K562 (cell line): ENCODE results near the gene MYBPHL. TPM values are rescaled to one million over a fixed set of nuclear protein-coding genes. Genes with fewer than 3 reads are reported as not detected.

ENCODE experiments used
- CBX3 ChIP-seq, 2 experiments: IDR thresholded peaks; 1 replicate in 1 of 2; 2 replicates in 1 of 2; pipeline ENCODE4 v1.6.1; 2012; ENCODE audit warnings: inconsistent platforms in 2 of 2, low read length in 2 of 2, borderline replicate concordance in 1 of 2, control low read depth in 1 of 2
- DMBX1 ChIP-seq: fragments of 250-450 bp; sonication (Bioruptor Pico); IDR thresholded peaks from 2 replicates; pipeline ENCODE4 v1.8.0; 2022; ENCODE audit warnings: inconsistent platforms, mild to moderate bottlenecking, moderate library complexity, borderline replicate concordance
- GTF2E2 ChIP-seq: fragments of 200-800 bp; sonication (Bioruptor generic); IDR thresholded peaks from 2 replicates; pipeline ENCODE4 v1.6.1; 2016; ENCODE audit warnings: missing genetic modification characterization, missing compliant biosample characterization
- KDM4B ChIP-seq, 2 experiments: fragments of 450-650 bp in 1 of 2; sonication (generic) in 1 of 2; IDR thresholded peaks; 2 replicates each; pipeline ENCODE4 v1.6.1; 2016 to 2017; ENCODE audit warnings: borderline replicate concordance in 2 of 2, antibody characterized with exemption in 1 of 2, low read depth in 1 of 2, mild to moderate bottlenecking in 1 of 2
- NCOA4 ChIP-seq: fragments of 450-650 bp; IDR thresholded peaks from 2 replicates; pipeline ENCODE4 v1.6.1; 2018; ENCODE audit warnings: mild to moderate bottlenecking; ENCODE audit not compliant: partially characterized antibody
- PCBP2 ChIP-seq: fragments of 200-400 bp; formaldehyde crosslinking; IDR thresholded peaks from 2 replicates; pipeline ENCODE4 v1.6.1; 2018; ENCODE audit warnings: low read length, low read depth, mild to moderate bottlenecking, moderate library complexity; ENCODE audit not compliant: poor library complexity, severe bottlenecking
- PTRF ChIP-seq: fragments of 450-650 bp; IDR thresholded peaks from 2 replicates; pipeline ENCODE4 v1.6.1; 2016; ENCODE audit warnings: mild to moderate bottlenecking, missing genetic modification characterization, missing compliant biosample characterization
- RCOR1 ChIP-seq, 2 experiments: IDR thresholded peaks; 2 replicates each; pipeline ENCODE4 v1.6.1; 2012; ENCODE audit warnings: low read depth in 2 of 2, low read length in 2 of 2, borderline replicate concordance in 1 of 2, improper control_type of control experiment in 1 of 2
- TAF15 ChIP-seq: fragments of 200-400 bp; formaldehyde crosslinking; IDR thresholded peaks from 2 replicates; pipeline ENCODE4 v1.6.1; 2017; ENCODE audit warnings: mild to moderate bottlenecking, low read depth, low read length, moderate library complexity
- ZNF644 ChIP-seq: fragments of 200-800 bp; sonication (Bioruptor generic); IDR thresholded peaks from 2 replicates; pipeline ENCODE4 v1.6.1; 2016; ENCODE audit warnings: low read depth, missing genetic modification characterization, missing compliant biosample characterization
- polyA plus RNA-seq, 8 experiments: library from polyadenylated mRNA; depleted of rRNA in 4 of 8; stranded (reverse) in 5 of 8; unstranded in 3 of 8; fragments of >200 nt; fragmentation: Nextera tagmentation in 2 of 8; fragmentation: Illumina TruSeq in 1 of 8; extraction: Ambion mirVana in 2 of 8; extraction: Trizol in 1 of 8; gene quantifications; 2 replicates each; pipeline versions ENCODE4 v1.2.1 to v1.2.3, GENCODE V29; 2011 to 2014; ENCODE audit warnings: inconsistent platforms in 1 of 8, missing spikeins in 1 of 8
- total RNA-seq, 7 experiments: library from RNA; depleted of rRNA in 6 of 7; stranded (reverse); fragments of >200 nt in 6 of 7; fragmentation: Illumina TruSeq in 2 of 7; extraction: Trizol in 2 of 7; gene quantifications; 2 replicates each; pipeline versions ENCODE4 v1.2.1 to v1.2.3, GENCODE V29; 2011 to 2021; ENCODE audit warnings: low replicate concordance in 1 of 7
- TF ChIP-seq, protein P1 (sequence below): fragments of 450-650 bp; IDR thresholded peaks from 2 replicates; pipeline ENCODE4 v1.6.1; 2016; ENCODE audit warnings: mild to moderate bottlenecking, moderate library complexity
- TF ChIP-seq, protein P2 (sequence below): sonication (generic); formaldehyde crosslinking; IDR thresholded peaks from 2 replicates; pipeline ENCODE4 v1.8.0; 2022; ENCODE audit warnings: missing genetic modification reagents, mild to moderate bottlenecking, moderate library complexity, borderline replicate concordance
- TF ChIP-seq, protein P3 (sequence below): sonication (generic); formaldehyde crosslinking; IDR thresholded peaks from 2 replicates; pipeline ENCODE4 v1.8.1; 2022; ENCODE audit warnings: missing genetic modification reagents

MYBPHL gene
- total and polyA plus RNA-seq, 9 of the 15 experiments (the other 6 are each of a cell fraction or from before 2014, with no cell fraction given): 0.20 to 1.9 (median 0.33) TPM

DNA sequence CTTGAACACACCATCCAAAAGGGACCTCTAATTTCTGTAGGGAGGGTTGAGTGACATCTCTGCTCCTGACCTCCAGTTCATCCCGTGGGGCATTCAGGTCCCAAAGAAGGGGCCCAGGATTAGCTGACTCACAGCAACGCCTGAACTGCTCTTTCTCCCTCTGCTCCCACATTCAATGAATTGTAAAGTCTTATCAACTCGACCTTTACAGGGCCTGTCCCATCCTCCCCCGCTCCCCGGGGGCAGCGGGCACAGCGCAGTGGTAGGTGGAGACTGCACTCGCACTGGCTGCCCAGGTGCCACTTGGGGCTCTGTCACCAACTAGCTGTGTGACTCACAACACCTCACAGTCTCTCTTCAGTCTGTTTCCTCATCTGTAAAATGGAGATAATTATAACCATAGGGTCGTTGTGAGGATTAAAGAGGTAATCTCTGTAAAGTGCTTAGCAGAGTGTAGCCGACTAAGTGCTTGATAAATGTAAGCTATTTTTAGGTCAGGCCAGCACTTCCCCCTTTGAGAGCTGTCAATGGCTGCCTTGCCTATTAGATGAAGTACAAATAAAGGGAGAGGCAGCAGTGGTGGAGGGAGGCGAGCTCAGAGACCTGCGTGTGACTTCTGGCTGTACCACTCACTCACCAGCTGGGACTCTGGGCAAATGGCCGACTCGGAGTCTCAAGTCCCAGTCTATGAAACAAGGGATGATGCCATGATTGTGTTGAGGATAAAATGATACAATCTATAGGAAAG, 637 bp upstream of the MYBPHL start (continued):
- TF ChIP-seq, protein P1, sequence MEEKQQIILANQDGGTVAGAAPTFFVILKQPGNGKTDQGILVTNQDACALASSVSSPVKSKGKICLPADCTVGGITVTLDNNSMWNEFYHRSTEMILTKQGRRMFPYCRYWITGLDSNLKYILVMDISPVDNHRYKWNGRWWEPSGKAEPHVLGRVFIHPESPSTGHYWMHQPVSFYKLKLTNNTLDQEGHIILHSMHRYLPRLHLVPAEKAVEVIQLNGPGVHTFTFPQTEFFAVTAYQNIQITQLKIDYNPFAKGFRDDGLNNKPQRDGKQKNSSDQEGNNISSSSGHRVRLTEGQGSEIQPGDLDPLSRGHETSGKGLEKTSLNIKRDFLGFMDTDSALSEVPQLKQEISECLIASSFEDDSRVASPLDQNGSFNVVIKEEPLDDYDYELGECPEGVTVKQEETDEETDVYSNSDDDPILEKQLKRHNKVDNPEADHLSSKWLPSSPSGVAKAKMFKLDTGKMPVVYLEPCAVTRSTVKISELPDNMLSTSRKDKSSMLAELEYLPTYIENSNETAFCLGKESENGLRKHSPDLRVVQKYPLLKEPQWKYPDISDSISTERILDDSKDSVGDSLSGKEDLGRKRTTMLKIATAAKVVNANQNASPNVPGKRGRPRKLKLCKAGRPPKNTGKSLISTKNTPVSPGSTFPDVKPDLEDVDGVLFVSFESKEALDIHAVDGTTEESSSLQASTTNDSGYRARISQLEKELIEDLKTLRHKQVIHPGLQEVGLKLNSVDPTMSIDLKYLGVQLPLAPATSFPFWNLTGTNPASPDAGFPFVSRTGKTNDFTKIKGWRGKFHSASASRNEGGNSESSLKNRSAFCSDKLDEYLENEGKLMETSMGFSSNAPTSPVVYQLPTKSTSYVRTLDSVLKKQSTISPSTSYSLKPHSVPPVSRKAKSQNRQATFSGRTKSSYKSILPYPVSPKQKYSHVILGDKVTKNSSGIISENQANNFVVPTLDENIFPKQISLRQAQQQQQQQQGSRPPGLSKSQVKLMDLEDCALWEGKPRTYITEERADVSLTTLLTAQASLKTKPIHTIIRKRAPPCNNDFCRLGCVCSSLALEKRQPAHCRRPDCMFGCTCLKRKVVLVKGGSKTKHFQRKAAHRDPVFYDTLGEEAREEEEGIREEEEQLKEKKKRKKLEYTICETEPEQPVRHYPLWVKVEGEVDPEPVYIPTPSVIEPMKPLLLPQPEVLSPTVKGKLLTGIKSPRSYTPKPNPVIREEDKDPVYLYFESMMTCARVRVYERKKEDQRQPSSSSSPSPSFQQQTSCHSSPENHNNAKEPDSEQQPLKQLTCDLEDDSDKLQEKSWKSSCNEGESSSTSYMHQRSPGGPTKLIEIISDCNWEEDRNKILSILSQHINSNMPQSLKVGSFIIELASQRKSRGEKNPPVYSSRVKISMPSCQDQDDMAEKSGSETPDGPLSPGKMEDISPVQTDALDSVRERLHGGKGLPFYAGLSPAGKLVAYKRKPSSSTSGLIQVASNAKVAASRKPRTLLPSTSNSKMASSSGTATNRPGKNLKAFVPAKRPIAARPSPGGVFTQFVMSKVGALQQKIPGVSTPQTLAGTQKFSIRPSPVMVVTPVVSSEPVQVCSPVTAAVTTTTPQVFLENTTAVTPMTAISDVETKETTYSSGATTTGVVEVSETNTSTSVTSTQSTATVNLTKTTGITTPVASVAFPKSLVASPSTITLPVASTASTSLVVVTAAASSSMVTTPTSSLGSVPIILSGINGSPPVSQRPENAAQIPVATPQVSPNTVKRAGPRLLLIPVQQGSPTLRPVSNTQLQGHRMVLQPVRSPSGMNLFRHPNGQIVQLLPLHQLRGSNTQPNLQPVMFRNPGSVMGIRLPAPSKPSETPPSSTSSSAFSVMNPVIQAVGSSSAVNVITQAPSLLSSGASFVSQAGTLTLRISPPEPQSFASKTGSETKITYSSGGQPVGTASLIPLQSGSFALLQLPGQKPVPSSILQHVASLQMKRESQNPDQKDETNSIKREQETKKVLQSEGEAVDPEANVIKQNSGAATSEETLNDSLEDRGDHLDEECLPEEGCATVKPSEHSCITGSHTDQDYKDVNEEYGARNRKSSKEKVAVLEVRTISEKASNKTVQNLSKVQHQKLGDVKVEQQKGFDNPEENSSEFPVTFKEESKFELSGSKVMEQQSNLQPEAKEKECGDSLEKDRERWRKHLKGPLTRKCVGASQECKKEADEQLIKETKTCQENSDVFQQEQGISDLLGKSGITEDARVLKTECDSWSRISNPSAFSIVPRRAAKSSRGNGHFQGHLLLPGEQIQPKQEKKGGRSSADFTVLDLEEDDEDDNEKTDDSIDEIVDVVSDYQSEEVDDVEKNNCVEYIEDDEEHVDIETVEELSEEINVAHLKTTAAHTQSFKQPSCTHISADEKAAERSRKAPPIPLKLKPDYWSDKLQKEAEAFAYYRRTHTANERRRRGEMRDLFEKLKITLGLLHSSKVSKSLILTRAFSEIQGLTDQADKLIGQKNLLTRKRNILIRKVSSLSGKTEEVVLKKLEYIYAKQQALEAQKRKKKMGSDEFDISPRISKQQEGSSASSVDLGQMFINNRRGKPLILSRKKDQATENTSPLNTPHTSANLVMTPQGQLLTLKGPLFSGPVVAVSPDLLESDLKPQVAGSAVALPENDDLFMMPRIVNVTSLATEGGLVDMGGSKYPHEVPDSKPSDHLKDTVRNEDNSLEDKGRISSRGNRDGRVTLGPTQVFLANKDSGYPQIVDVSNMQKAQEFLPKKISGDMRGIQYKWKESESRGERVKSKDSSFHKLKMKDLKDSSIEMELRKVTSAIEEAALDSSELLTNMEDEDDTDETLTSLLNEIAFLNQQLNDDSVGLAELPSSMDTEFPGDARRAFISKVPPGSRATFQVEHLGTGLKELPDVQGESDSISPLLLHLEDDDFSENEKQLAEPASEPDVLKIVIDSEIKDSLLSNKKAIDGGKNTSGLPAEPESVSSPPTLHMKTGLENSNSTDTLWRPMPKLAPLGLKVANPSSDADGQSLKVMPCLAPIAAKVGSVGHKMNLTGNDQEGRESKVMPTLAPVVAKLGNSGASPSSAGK: no peak
- TF ChIP-seq, protein P2, sequence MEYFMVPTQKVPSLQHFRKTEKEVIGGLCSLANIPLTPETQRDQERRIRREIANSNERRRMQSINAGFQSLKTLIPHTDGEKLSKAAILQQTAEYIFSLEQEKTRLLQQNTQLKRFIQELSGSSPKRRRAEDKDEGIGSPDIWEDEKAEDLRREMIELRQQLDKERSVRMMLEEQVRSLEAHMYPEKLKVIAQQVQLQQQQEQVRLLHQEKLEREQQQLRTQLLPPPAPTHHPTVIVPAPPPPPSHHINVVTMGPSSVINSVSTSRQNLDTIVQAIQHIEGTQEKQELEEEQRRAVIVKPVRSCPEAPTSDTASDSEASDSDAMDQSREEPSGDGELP: peak; percentile 62; the same call in 1 of the 2 replicates
- TF ChIP-seq RCOR1 (IDR thresholded peaks at IDR 0.05; ENCODE audit: borderline replicate concordance in 1 of 2, low read depth in 2 of 2, low read length in 2 of 2): peak; percentile 3 to 85; a peak in 2 of 4 replicates
- no peak for TF ChIP-seq TAF15
- no peak for TF ChIP-seq PCBP2
- TF ChIP-seq ZNF644 (tag): no peak
- TF ChIP-seq, protein P3, sequence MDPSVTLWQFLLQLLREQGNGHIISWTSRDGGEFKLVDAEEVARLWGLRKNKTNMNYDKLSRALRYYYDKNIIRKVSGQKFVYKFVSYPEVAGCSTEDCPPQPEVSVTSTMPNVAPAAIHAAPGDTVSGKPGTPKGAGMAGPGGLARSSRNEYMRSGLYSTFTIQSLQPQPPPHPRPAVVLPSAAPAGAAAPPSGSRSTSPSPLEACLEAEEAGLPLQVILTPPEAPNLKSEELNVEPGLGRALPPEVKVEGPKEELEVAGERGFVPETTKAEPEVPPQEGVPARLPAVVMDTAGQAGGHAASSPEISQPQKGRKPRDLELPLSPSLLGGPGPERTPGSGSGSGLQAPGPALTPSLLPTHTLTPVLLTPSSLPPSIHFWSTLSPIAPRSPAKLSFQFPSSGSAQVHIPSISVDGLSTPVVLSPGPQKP (CRISPR knock-in tag): no peak
- TF ChIP-seq GTF2E2 (tag): no peak
- no peak for TF ChIP-seq KDM4B (IDR thresholded peaks at IDR 0.05; ENCODE audit: borderline replicate concordance in 2 of 2, low read depth in 1 of 2)
- TF ChIP-seq CBX3 (IDR thresholded peaks at IDR 0.05; ENCODE audit: borderline replicate concordance in 1 of 2, low read length in 2 of 2): peak in 1 of 2 experiments; percentile 56; a peak in 1 of 3 replicates
- 0 out of 2 replicates have a peak, but pooled peaks have one; percentile 46 for TF ChIP-seq DMBX1 (CRISPR knock-in tag)
- no peak for TF ChIP-seq NCOA4
- TF ChIP-seq PTRF (tag): no peak
